ENCODE data around the gene KCNG2.

Gene KCNG2

GRCh38 chr18:79803611-79804051, 5.9 kb downstream of the KCNG2 start:
- no peaks in the 10 kb centered on the region for H3K36me3 ChIP-seq (ENCODE audit: insufficient read depth, low read length)
- H3K4me3 ChIP-seq (ENCODE audit: low read length, poor library complexity, severe bottlenecking), result no peak overlapping the region
- no peaks in the 10 kb centered on the region for H3K27me3 ChIP-seq (ENCODE audit: insufficient read depth, low read length, poor library complexity, severe bottlenecking)
- TF ChIP-seq EZH2phosphoT487 (IDR thresholded peaks at IDR 0.05; ENCODE audit: borderline replicate concordance), result no peak
- no peak for TF ChIP-seq CTCF (conservative IDR thresholded peaks at IDR 0.05; ENCODE audit: low read length)
- H3F3A ChIP-seq (ENCODE audit: low read depth), result no peaks in the 10 kb centered on the region
- H3K79me2 ChIP-seq (ENCODE audit: insufficient read depth, low read length), result no peaks in the 10 kb centered on the region
- no peaks in the 10 kb centered on the region for H3K9me2 ChIP-seq (replicated peaks; ENCODE audit: low read depth, low read length)
- peaks cover 9% of the 10 kb centered on the region; the same call in 1 of the 2 replicates for H3K9me3 ChIP-seq (ENCODE audit: insufficient read depth, low read depth, low read length)
- no peaks in the 10 kb centered on the region for H3K4me1 ChIP-seq (ENCODE audit: insufficient read depth, low read length, poor library complexity, severe bottlenecking)
- H4K20me1 ChIP-seq (ENCODE audit: insufficient read depth, low read length, poor library complexity, severe bottlenecking), result no peaks in the 10 kb centered on the region
- H3K9ac ChIP-seq (ENCODE audit: low read depth, low read length, poor library complexity, severe bottlenecking), result no peak overlapping the region
- no peak overlapping the region for H3K4me2 ChIP-seq (ENCODE audit: low read depth, low read length, poor library complexity, severe bottlenecking)
- H2AFZ ChIP-seq (ENCODE audit: low read length), result no peak overlapping the region

GRCh38 chr18:79804130-79804787, 6.5 kb downstream of the KCNG2 start:
- TF ChIP-seq EZH2phosphoT487 (IDR thresholded peaks at IDR 0.05; ENCODE audit: borderline replicate concordance) (no peak), CTCF (conservative IDR thresholded peaks at IDR 0.05; ENCODE audit: low read length) (no peak)
- Histone ChIP-seq H3K79me2 (ENCODE audit: insufficient read depth, low read length) (no peaks in the 10 kb centered on the region), H3K4me3 (ENCODE audit: low read length, poor library complexity, severe bottlenecking) (no peak overlapping the region), H3K4me1 (ENCODE audit: insufficient read depth, low read length, poor library complexity, severe bottlenecking) (no peaks in the 10 kb centered on the region), H3K9ac (ENCODE audit: low read depth, low read length, poor library complexity, severe bottlenecking) (no peak overlapping the region), H3K9me2 (replicated peaks; ENCODE audit: low read depth, low read length) (no peaks in the 10 kb centered on the region), H3K9me3 (ENCODE audit: insufficient read depth, low read depth, low read length) (peaks cover 5% of the 10 kb centered on the region; the same call in 1 of the 2 replicates), H4K20me1 (ENCODE audit: insufficient read depth, low read length, poor library complexity, severe bottlenecking) (no peaks in the 10 kb centered on the region), H3F3A (ENCODE audit: low read depth) (no peaks in the 10 kb centered on the region), H3K27me3 (ENCODE audit: insufficient read depth, low read length, poor library complexity, severe bottlenecking) (no peaks in the 10 kb centered on the region), H3K36me3 (ENCODE audit: insufficient read depth, low read length) (no peaks in the 10 kb centered on the region), H2AFZ (ENCODE audit: low read length) (no peak overlapping the region), H3K4me2 (ENCODE audit: low read depth, low read length, poor library complexity, severe bottlenecking) (no peak overlapping the region)

DNA sequence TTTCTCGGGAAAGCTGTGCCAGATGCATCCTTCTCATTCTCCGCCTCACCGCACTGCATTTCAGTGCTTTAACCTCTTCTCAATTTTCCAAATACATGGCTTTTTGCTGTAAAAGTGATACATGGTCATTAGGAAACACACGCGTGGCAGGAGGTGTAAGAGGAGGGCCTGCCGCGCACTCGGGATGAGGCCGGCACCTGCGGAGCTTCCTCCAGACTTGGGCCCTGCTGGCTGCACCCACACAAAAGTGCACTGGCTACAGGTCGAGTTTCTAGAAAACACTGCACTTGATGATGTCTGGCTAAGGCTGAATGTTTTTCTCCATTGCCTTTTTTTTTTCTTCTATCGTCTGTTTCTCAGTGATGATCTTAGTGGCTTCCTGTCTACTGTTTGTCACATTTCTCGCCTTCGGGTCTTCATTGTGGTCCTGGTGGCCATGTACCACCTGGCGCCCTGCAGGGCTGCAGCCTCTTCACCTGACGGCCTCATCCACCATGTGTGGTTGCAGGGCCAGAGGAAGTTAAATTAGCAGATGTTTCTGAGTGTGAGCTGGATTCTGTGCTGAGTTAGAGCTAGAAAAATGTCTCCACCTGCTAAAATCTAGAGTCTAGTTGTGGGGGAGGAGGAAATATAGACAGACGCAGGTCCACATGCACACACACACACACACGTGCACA, 7.6 kb downstream of the KCNG2 start:
- H3K79me2 ChIP-seq (ENCODE audit: insufficient read depth, low read length), result no peaks in the 10 kb centered on the region
- H3K4me2 ChIP-seq (ENCODE audit: low read depth, low read length, poor library complexity, severe bottlenecking), result no peak overlapping the region
- TF ChIP-seq CTCF (conservative IDR thresholded peaks at IDR 0.05; ENCODE audit: low read length) (no peak), EZH2phosphoT487 (IDR thresholded peaks at IDR 0.05; ENCODE audit: borderline replicate concordance) (no peak)
- H3F3A ChIP-seq (ENCODE audit: low read depth), result no peaks in the 10 kb centered on the region
- H3K36me3 ChIP-seq (ENCODE audit: insufficient read depth, low read length), result no peaks in the 10 kb centered on the region
- no peaks in the 10 kb centered on the region for H3K27me3 ChIP-seq (ENCODE audit: insufficient read depth, low read length, poor library complexity, severe bottlenecking)
- no peaks in the 10 kb centered on the region for H4K20me1 ChIP-seq (ENCODE audit: insufficient read depth, low read length, poor library complexity, severe bottlenecking)
- H3K9ac ChIP-seq (ENCODE audit: low read depth, low read length, poor library complexity, severe bottlenecking), result no peak overlapping the region
- no peak overlapping the region for H3K4me3 ChIP-seq (ENCODE audit: low read length, poor library complexity, severe bottlenecking)
- H3K4me1 ChIP-seq (ENCODE audit: insufficient read depth, low read length, poor library complexity, severe bottlenecking), result no peaks in the 10 kb centered on the region
- no peaks in the 10 kb centered on the region for H3K9me2 ChIP-seq (replicated peaks; ENCODE audit: low read depth, low read length)
- peaks cover 8% of the 10 kb centered on the region; the same call in 1 of the 2 replicates for H3K9me3 ChIP-seq (ENCODE audit: insufficient read depth, low read depth, low read length)
- no peak overlapping the region for H2AFZ ChIP-seq (ENCODE audit: low read length)

Data from Loucy (cell line).